Suprapubic skin (tissue), 3 donors: Measurements from ENCODE around the gene BDKRB2.

Source experiments
- CTCF ChIP-seq, 2 donors: fragments of 200-600 bp in 1 of 2; fragments of 450-650 bp in 1 of 2; sonication (generic) in 1 of 2; IDR thresholded peaks; one replicate each; pipeline ENCODE4 v1.5.1; 2016 to 2019; ENCODE audit warnings: antibody characterized with exemption in 2 of 2, mild to moderate bottlenecking in 1 of 2, moderate library complexity in 1 of 2
- EP300 ChIP-seq: sonication (generic); formaldehyde crosslinking; IDR thresholded peaks from one replicate; pipeline ENCODE4 v1.6.1; 2017; ENCODE audit warnings: antibody characterized with exemption

GRCh38 chr14:96207686-96208085, 3.0 kb downstream of the BDKRB2 start:
- TF ChIP-seq CTCF (IDR thresholded peaks at IDR 0.05) = no peak
- no peak for TF ChIP-seq EP300
